T-helper 2 cell (primary cell): Measurements from ENCODE around the gene MAP9.
"Not testable (repeated sequence)": the region's sequence is repeated elsewhere in the genome, so short reads cannot be mapped to it uniquely, and the experiment has no call there.

ENCODE experiments used
- DNase-seq, 5 experiments: peaks; one replicate each; pipeline versions ENCODE4 v3.0.0 to v3.0.0-alpha.2; 2012 to 2022
- total RNA-seq, 2 donors: gene quantifications; one replicate each; lab custom pipeline; 2026; lab: John Stamatoyannopoulos, UW

Gene MAP9
- 11.5 to 14.3 reads per million in 2 donors for total RNA-seq

DNA sequence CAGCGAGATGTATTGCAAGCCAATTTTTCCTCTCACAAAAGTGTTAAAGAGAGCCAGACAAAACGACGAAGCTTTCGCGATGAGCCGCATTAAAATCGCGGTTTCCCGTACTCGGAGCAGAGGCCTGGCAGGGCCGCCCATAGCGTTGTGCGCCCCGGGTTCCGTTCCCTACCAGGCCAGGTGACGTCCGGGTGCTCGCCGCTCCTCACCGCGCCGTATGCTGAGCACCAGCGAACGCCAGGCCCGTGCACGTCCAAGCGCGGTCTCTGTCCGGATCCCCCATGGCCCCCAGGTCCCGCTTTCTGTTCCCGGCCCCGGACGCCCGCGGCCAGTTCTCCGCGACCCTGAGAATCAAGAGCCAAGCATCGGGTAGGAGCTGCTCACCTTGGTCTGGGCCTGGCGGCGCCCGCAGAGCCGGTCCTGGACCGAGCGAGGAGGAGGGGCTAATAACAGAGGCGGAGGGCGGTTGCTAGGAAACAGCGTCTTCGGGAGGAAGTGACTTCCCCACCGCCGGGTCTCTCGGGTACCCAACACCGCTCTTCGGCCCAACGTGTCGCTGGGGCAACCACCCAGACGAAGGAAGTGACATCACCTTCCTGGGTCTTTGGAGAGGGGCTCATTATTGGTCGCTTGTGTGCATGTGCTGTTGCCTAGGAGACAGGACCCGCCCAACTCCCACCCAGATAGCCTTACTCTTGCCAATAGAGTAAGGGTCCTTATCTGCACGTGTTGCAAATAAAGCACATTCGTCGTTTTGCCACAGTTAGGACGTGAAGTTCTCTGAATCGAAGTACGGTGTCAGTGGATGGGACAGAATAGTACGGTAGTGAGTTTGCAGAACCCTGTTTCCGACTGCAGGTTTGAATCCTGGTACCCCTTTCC, at the start of gene MAP9:
Gene MAP9, minus strand, starts transcription at position 579 of the 882 bp plus-strand sequence. CDS start 1,115 bp downstream, outside the sequence.
- peak; percentile 62 to 95 (median 80) for DNase-seq

DNA sequence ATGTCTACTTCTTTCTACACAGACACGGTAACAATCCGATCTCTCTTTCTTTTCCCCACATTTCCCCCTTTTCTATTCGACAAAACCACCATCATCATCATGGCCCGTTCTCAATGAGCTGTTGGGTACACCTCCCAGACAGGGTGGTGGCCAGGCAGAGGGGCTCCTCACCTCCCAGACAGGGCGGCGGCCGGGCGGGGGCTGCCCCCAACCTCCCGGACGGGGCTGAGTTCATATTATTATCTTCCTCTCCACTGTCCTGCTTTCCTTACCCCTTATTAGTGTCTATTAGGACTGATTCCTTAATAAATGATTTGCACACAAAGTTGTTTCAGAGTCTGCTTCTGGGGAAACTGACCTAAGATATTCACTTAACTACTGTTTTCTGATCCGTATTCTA, 48.0 kb upstream of the MAP9 start:
- not testable (repeated sequence) for DNase-seq

DNA sequence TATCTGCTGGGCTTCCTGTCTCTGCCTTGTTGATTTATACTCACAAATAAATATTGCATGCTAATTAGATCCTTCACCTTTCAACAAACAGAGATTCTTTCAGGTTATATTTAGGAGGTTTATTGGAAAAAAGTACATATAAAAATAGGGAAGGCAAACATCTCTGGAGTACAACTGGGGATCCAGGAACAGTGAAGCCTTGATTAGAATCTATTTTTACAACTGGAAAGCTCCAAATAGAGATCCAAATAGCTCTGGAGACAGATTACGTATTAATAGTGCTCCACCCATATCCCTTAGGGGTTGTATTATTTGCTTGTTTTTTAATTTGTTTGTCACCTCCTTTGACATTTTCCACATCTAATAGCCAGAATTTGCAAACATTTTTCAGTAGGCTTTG, 46.9 kb upstream of the MAP9 start:
- no peak for DNase-seq

DNA sequence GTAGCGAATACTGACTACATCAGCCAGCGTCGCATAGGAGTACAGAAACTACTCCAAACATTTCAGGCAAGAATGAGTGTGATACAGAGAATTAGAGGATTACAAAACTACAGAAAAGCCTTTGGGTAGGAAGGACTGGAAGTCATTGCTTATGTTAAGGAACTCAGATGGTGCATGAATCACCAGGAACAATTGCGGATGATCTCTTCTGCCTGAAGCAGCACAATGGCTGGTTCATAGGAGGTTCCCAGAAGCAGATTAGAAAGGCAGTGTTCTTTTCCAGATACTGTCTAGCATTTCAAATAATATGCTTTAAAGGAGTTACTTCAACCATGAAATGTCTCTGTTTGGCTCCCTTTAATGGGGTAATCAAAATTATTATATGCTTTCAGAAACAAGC, 42.5 kb upstream of the MAP9 start:
- DNase-seq: no peak

DNA sequence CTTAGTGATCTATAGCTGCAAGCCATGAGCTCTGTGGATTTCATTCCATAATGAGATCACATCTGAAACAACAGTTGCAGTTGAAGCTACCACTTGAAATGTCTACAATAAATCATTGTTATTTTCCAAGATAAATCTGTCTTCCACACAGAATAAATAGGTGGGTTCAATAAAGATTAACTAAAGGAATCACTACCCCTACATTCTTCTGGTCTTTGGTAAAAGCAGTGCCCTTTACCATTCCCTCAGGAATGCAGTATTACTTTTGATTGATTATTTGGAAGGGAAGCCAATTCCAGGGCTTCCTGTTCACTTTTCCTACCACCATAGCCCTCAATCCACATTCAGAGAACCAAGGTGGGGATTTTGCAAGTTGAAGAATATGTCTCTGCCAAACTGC, 38.9 kb upstream of the MAP9 start:
- no peak for DNase-seq

DNA sequence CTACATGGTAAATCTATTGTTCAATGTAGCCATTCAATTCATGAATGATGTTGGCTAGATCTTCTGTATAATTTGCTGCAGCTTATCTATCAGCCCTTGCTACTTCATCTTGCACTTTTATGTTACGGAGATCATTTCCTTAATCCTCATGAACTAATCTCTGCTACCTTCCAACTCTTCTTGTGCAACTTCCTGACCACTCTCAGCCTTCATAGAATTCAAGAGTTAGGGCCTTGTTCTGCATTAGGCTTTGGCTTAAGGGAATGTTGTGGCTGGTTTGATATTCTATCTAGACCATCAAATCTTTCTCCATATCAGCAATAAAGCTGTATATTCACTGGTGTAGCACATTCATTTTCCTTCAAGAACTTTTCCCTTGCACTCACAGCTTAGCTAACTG, 36.7 kb upstream of the MAP9 start:
- no peak for DNase-seq

DNA sequence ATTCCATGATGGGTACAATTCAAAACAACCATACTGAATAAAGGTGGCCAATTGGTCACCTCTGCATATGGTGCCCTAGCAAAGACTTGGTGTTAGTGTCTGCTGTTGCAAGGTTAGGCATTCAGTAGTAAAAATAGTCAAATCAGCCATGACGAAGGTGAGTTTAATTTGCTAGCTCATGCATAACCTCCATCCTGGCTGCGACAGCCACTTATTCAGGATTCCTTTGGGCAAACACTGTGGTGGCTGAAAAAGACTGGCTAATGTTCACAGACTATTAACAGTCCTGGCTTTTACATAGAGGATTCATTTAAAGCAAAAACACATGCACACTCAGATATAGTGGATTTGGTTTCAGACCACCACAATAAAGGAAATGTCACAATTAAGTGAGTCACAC, 34.8 kb upstream of the MAP9 start:
- DNase-seq: no peak

DNA sequence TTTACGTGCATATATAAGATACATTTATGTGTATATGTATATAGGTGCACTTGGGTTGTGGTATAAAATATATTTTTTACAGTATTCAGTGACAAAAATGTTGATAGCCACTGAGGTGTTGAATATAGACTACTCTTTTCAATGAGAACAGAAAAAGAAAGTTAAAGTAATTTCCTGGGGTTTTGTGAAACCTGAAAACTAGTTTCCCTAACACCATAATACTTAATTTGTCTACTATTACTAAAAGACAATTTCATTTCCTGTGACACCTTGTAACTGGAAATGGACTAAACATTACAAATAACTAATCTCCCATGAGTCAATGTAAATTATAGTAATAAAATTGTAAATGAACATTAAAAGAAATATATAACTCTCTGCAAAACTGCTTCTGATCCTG, 32.0 kb upstream of the MAP9 start:
- no peak for DNase-seq

DNA sequence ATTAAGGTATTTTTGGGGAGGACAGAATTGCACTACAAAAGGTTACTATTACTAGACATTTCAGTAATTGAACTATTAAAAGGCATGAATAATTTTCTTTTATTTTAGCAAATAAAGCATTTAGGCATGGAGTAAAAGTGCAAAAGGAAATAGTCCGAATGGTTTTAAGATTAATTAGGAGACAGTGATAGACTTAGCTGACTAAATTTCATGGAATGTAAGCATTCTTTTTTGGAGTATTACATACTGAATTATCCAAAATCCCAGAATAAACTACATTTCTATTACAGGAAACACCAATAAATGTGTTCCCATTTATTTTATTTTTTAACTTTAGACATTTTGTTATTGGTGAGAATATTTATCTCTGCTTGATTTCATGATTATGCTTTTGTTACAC, 30.7 kb upstream of the MAP9 start:
- no peak for DNase-seq

DNA sequence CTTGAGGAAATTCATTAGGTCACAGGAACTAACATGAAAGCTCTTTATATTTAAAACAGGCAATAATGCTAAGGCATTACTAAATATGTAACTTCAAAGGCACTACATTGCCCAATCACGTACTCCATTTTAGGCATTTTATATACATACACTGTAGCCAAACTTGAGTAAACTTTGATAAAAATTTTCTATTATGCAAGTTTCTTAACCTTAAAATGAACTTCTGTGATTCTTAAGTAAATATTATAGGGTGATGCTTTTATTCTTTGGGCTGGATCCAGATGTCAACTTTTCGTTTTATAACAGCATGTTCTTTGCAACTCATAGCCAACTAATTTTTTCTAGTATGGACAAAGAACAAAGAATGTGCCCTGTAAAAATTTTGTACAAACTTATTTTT, 28.3 kb upstream of the MAP9 start:
- DNase-seq: no peak

DNA sequence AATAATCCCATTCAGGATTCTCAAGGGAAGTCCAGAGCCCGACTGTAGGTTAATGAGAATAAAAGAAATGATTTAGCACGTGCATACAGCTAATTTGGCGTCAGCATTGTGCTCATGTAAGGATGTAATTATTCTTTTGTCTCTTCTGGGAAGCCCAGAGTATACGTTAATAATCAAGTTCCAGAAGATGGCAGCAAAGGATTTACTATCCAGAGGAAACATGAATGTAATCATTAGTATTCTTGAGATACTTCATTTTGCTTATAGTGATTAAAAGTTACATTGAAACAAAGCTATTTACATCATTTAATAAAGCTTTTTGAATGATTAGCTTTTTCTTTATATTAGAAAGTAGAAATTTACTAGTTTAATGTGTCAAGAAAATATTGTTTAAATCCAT, 27.1 kb upstream of the MAP9 start:
- peak in 1 of 5 experiments; percentile 2 for DNase-seq

DNA sequence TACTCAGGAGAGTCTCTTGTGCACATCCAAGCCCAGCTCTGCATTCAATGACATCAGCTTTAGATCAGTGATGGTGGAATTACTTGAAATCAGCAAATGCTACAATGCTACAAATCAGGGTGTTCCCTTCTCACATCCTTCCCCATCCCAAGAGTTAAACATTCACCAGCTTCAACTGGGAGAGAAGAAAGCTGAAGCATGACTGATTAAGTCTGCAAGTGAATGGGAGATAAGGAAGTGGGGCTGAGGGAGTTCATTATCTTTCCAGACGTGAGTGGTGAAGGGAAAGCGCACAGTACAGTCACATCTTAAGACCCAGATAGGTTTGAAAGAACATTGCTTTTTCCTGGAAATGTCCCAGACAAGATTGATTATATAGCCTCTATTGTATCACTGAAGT, 26.2 kb upstream of the MAP9 start:
- DNase-seq: no peak

DNA sequence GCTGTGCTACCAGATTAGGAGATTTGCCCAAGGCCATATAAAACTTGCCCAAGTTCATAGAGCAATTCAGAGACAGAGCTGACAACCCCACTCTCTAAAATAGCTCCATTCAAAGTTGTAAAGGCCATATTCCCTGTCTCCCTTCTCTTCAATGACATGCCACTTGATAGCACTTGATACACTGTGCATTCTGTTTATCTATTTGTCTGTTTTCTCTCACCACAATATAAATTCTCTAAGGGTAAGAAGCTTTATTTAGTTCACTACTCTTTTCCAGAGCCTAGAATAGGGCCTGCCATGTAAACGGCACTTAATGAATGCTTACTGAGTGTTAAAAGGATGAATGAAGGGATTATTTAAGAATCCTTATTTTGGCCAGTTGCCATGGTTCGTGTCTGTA, 24.1 kb upstream of the MAP9 start:
- no peak for DNase-seq

DNA sequence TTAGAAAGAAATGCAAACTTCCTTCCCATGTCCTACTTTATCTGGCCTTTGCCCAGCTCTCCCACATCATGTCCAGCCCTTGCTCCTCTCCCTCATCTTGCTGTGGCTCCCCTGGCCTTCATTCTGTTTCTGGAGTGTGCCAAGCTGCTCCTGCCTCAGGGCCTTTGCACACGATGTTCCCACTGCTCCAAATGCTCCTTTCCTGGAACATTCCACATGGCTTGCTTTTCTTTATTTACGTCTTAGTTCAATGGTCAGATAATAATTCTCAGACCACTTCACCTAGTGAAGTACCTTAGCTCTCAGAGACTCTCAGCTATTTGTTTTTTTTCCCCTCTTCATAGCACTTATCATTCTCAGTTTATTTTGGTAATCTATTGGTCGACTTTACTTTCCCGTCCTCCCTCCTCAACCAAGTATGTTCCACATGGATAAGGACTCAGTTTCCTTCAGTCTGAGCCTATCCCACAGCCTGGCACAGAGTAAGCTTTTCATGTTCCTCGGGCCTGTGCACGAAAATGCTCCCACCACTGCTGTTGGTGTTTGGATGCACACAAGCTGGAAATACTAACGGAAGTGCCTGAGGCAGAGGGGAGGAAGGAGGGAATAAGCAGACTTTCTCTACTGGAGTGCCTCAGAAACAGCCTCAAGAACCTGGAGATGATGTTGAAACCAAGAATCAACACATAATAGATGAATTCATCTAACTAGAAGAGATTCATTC, 23.4 kb upstream of the MAP9 start:
- DNase-seq: no peak

DNA sequence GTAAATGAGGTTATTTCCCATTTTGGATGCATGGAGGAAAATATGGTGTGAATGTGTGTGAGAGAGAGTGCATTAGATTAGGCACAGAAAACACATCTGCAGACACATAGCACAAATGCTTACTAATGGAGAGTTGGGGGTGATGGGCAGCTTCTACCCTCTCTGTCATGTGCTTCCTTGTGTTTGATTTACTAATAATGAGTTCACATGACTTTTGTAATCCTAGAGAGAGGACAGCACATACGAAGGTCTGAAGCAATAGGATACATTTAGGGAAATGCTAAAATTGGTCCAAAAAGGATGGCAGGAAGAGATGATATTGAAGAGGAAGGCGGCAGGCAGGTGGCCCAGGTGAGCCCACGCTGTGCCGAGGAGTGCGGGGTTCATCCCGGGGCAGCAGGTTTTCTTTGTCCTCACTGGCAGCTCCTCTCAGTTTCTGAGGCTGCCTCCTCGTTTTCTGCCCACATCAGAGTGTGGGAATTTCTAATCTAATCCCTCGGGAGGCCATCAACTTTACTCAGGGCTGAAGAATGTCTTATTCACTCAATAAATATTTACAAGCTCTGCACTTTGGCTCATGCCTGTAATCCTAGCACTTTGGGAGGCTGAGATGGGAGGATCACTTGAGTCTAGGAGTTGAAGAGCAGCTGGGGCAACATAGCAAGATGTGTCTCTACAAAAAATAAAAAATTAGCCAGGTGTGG, 15.9 kb upstream of the MAP9 start:
- DNase-seq: no peak

DNA sequence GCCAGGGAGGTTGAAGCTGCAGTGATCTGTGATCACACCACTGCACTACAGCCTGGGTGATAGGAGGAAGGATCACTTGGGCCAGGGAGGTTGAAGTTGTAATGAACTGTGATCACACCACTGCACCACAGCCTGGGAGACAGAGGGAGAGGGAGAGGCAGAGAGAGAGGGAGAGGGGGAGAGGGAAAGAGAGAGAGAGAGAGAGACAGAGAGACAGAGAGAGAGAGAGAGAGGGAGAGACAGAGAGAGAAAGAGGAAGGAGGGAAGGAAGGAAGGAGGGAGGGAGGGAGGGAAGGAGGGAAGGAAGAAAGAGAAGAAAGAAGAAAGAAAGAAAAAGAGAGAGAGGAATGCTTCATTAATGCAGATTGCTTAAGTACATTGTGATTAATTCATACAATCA, 15.2 kb upstream of the MAP9 start:
- DNase-seq: no peak

DNA sequence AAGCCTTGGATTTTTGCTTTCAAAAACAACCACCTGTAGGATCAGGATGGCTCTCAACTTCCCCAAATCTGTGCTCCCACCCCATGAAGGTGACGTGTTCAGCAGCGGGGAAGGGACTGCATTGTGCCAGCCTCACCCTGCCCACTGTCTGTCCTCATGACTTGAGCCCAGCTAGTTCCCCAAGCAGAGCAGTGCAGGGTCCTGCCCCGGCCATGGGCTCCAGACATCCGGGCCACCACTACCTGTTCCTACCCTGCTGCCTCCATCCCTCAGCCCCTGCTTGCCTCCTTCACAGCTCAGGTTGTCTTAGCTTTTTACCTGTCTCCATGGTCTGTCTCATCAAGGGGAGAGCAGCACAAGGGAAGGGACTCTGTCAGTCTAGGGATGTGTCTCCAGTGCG, 11.4 kb upstream of the MAP9 start:
- DNase-seq: no peak

DNA sequence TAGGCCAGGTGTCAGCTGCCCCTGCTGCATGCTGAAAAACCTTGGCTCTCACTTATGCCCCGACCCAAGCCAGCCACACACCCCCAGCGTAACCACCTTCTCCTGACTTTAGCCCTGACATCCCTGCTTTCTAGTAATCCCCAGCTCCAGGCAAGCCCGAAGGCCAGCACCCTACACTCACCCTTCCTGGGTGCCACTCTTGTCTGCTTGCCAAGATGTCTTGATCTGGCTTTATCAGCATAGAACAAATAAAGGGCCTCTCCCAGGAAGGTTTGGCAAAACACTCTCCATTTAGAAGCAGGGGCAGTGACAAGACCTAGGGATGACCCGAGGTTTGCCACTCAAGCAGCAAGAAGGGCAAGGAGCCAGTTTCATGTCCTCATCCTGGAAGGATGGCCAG, 6.8 kb upstream of the MAP9 start:
- DNase-seq: no peak

DNA sequence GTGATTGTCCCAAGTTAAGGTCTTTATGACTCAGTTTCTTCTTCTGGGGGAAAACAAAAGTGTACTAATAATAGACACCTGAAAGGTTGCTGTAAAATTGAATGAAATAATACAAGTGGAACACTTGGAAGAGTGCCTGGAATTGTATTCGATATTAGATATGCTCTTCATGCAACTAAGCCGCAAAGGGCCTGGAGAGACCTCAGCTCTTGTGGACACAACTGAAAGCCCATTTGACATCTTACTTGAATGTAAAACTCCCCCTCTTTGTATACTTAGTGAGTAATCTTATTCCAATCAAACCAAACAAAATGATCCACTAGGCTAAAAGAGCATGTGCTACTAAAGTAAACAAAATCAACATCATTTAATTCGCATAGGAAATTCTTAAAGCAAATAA, 511 bp upstream of the MAP9 start:
- no peak for DNase-seq

DNA sequence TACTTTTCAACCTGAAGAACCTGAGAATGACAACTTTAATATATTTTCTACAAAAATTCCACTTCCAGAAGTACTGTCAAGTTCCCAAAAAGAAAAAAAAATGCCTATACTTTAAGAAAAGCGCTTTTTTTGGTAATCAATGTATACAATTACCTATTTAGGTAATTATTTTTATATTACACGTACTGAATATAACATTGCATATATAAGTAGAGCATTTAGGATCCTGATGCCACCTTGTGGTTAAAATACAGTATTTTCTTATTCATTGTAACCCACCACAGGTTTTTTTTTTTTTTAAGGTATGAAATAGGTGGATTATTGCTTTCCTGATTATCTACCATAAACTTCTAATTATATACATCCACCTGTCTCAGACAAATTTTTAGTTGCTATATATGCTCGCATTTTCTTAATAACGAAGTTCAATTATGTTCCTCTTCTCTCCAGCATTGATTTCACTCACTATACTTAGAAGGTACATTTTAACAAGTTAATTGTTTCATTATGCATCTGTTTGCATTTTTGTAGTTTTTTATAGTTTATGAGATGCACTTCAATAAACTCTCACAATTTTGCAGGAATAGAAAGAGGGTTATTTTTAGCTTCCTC, 5.2 kb downstream of the MAP9 start:
- peak in 1 of 5 experiments; percentile 42 for DNase-seq

DNA sequence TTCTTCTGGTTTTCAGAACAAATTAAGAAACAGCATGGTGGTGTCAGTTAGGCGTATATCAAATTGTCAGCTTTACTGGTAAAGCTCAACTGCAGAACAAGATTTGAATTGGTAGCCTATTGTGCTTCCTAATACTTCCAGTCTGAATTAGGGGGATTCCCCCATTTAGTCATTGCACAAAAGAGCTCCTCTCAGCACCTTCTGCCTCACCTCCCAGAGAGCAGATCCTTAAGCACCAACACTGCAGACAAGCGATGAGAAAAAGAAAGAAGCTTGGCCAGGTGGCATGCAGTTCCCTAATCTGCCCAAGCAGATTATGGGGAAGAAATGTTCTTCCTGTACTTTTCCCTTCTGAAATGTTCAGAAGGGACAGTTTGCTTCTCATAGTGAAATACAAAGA, 9.2 kb downstream of the MAP9 start:
- no peak for DNase-seq

DNA sequence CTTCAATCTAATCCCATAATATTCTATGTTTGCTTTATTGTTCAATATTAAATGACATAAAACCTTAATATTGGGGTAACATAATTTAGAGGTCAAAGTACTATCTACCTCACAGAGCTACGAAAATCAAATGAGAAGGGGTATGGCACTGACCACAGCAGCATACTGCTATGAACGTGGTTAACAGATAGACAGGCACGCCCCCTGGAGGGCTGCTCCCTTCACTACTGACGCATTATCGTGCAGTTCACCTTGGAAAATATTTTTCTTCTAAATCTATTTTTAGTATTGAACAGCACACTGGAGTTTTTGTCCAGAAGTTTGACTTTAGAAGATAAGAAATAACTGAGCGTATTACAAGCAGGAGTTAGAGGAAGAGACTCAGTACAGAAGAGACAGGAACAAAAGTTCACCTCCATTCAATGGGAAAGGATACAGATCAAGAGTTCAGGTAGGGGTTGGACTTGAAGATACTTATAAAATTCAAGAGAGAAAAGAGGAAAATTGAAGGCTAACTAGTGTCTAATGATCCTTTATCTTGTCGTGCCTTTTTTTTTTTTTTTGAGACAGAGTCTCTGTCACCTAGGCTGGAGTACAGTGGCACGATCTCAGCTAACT, 22.7 kb downstream of the MAP9 start:
- DNase-seq: peak in 2 of 5 experiments; percentile 3 to 42

DNA sequence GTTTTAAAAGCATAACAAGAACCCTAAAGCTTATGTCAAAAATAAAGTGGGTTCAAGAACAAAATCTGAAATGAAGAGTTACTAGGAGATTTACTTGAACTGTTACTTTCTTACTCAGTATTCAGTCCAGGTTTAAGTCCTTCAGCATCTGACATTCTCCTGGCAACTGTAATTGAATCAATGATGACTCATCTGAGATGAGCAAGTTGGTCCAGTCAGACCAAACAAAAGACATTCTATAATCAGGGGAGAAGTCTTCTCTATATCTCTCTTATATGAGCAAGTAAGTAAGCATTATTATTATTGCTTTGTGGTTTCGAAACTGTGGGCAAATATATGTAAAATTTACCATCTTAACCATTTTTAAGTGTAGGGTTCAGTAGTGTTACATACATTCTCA, 34.6 kb downstream of the MAP9 start:
- no peak for DNase-seq
